EL (cell line): Measurements from ENCODE around the gene SPAG9.

Experiments used
- DNase-seq: peaks from one replicate; pipeline ENCODE4 v3.0.0-alpha.2; 2016

SPAG9 gene, protein sequence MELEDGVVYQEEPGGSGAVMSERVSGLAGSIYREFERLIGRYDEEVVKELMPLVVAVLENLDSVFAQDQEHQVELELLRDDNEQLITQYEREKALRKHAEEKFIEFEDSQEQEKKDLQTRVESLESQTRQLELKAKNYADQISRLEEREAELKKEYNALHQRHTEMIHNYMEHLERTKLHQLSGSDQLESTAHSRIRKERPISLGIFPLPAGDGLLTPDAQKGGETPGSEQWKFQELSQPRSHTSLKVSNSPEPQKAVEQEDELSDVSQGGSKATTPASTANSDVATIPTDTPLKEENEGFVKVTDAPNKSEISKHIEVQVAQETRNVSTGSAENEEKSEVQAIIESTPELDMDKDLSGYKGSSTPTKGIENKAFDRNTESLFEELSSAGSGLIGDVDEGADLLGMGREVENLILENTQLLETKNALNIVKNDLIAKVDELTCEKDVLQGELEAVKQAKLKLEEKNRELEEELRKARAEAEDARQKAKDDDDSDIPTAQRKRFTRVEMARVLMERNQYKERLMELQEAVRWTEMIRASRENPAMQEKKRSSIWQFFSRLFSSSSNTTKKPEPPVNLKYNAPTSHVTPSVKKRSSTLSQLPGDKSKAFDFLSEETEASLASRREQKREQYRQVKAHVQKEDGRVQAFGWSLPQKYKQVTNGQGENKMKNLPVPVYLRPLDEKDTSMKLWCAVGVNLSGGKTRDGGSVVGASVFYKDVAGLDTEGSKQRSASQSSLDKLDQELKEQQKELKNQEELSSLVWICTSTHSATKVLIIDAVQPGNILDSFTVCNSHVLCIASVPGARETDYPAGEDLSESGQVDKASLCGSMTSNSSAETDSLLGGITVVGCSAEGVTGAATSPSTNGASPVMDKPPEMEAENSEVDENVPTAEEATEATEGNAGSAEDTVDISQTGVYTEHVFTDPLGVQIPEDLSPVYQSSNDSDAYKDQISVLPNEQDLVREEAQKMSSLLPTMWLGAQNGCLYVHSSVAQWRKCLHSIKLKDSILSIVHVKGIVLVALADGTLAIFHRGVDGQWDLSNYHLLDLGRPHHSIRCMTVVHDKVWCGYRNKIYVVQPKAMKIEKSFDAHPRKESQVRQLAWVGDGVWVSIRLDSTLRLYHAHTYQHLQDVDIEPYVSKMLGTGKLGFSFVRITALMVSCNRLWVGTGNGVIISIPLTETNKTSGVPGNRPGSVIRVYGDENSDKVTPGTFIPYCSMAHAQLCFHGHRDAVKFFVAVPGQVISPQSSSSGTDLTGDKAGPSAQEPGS (N-terminal part only)

DNA sequence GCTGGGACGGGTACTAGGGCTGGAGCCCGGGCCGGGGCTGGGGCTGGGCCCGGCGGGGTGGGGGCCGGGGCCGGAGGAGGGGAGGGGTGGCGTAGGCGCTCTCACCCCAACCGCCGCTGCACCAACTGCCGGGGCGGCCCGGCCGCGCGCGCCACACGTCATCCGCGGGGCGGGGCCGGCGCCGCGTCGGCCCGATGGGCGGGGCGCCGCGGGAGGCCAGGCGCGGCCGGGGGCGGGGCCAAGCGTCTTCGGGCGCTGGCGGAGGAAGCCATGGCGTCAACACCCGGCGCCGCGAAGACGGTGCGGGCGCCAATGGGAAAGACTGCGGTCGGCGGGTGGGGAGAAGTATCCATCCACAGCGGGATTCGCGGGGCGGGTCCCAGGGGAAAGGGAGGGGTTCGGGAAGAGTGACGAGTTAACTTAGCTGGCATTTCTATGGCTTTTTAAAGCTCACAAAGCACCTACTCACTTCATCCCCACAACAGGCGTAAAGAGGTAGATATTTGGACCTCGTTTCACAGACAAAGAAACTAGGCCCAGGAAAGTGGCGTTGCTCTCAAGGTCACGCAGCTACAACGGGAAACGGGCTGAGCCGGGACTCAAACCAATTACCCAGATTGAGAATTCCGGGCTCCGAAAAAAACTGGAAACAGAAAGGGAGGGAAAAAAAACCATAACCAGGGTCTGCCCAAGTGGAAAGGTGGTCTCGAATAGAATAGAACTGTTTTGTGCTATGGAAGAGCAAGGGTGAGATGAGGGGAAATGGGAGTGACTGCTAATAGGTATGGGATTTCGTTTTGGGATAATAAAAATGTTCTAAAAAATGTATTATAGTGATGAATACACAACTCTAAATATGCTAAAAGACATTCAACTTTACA is at the start of gene SPAG9:
TSS of gene SPAG9 (minus strand) at position 130 of the 881 bp plus-strand sequence. CDS start 212 bp downstream, outside the sequence.
- DNase-seq: peak; percentile 97

DNA sequence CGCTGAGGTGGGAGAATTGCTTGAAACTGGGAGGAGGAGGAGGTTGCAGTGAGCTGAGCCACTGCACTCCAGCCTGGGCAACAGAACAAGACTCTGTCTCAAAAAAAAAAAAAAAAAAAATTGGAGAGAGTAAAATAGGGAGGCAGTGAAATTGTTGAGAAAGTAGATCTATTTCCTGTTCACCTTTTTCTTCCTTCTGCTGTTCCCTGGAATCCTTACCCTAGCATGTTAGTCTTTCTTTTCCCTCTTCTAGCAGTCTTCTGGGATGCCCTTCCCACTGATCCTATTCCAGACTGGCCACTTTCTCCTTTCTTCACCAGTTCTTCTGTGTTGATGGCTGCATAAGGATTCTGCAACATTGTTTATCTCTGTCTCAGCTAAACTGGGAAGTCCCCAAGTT is 48.7 kb upstream of the SPAG9 start:
- DNase-seq: peak; percentile 14

DNA sequence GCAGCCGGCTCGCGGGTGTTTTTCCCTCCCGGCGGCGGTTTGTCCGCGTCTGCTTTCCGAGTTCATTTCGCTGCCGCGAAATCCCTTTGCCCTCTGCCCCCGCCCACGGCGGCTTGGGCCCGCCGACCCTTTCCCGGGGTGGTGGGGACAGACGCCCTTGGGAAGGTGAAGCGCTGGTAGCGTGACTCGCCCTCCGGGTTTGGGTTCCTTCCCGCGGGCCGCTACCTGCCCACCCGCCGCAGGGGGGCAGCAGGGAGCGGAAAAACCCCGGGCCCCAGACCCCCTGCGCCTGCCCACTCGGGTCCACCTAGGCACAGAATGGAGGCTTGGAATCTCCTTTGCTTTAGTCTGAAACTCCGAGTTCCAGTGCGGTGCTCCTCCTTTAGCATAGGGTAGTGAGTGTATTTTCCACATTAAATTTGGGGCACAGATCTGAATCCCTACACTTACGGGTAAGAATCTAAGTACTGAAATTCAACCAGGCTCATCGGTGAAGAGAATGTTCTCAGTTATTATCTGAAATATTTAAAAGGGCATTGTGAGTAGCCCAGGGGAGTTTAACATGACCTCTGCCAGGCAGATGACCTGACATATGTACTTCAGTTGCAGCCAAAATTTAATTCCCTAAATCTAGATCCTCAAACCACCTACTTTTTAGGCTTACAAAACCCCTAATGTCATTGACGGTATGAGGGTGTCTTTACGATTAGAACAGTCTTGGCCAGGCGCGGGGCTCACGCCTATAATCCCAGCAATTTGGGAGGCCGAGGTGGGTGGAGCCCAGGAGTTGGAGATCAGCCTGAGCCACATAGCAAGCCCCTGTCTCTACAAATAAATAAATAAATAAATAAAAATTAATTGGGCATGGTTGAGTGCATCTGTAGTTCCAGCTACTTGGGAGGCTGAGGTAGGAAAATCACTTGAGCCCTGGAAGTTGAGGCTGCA is 46.6 kb upstream of the SPAG9 start:
- DNase-seq: peak; percentile 62

DNA sequence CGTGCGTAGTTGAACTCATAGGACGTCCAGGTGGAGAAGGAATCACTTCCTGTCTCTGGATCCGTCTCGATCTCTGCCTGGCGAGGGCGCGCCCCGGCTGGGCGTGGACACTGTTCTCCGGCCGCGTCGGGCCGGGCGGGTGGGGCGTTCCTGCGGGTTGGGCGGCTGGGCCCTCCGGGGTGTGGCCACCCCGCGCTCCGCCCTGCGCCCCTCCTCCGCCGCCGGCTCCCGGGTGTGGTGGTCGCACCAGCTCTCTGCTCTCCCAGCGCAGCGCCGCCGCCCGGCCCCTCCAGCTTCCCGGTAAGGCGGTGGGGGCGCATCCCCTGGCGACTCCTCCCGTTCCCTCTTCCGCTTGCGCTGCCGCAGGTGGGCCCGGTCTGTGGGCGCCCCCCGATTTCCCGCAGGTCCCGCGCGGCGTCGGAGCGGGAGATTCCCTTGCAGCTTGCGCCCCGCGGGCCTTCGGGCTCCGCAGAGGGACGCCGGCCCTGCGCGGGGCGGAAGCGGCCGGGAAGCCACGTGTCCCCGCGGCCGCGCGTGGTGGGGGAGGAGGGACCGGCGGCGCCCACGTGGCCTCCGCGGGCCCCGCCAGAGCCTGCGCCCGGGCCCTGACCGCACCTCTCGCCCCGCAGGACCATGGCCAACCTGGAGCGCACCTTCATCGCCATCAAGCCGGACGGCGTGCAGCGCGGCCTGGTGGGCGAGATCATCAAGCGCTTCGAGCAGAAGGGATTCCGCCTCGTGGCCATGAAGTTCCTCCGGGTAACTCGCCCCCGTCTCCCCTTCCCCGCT is 45.7 kb upstream of the SPAG9 start, which contains the start of gene NME2:
TSS of gene NME2 (plus strand) at position 214 of the 789 bp plus-strand sequence. CDS start at position 634, 420 bp downstream.
- peak; percentile 89 for DNase-seq

DNA sequence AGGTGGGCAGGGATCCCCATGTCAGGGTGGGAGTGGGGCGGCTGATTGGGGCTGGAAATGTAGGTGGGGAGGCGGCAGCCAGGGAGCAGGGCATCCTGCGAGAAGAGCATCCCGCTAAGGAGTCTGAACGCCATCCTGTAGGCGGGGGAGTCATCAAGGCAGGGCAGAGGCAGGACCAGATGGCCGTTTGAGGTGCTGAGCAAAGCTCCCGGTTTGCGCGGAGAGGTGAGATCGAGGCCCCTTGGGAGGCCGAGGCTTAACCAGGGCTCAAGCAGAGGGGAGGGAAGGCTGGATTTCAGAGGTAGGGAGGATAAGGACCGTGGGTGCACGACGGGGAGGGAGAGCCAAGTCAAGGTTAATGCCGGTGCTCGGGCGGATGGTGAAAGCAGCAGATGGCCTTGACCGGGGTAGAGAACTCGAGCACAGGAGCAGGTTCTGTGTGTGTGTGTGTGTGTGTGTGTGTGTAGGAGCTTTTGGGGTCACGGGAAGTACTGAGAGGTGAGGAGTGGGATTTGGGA is 45.1 kb upstream of the SPAG9 start:
- peak; percentile 35 for DNase-seq

DNA sequence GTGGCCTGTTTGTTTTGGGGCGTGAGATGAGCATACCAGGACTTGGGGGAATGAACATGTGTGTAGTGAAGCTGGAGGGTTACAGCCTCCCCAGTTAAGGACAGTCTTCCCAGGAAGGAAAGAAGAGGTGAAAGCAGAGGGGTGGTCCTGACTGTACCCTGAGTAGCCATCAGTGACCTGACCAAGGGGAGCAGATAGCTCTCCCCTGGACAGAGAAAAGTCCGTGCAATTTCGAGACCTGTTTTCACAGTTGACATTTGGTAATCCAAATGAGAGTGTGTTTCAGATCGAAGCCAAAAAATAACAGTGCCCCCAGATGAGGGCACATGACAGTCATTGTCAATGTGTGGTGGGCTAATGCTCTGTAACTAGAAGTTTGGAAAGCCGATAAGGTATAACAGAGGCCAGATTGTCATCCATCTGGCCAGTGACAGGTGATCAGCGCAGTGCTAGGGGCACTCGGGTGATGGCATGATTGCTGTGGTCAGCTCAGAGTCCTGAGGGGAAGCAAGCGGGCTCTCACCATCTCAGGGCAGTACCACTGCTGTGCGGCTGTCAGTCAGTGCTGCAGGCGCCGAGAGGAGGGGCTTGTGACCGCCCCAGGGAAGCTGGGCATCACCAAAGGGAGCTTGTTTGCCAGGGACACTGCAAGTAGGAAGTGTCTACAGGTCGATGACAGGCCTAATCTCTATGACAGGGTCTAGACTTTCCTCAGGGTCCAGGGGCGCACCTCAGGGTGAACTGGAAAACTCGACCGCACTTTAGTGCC is 44.4 kb upstream of the SPAG9 start:
- no peak for DNase-seq

DNA sequence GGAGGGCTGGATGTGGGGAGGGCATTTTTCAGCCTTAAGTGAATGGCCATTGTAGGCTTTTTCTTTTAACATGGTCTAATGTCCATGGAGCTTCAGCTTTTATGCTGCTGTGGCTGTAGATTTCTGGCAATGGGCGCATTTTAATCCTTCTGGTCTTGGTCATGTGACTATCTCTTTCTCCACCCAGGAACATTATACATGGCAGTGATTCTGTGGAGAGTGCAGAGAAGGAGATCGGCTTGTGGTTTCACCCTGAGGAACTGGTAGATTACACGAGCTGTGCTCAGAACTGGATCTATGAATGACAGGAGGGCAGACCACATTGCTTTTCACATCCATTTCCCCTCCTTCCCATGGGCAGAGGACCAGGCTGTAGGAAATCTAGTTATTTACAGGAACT is 40.9 kb upstream of the SPAG9 start:
- DNase-seq: no peak

DNA sequence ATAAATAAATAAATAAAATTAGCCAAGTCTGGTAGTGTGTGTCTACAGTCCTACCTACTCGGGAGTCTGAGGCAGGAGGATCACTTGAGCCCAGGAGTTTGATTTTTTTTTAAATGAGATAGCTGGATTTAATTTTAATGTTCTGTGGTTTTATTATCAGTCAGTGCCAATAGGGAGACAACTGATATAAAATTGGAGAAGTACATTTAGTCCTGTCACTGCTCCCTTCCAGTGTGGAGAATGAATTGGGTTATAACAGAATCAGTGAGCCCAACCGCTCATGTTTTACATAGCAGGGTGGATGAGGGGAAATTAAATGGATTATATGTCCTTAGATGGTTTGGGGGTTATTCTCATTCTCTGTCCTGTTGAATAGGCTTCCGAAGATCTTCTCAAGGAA is 38.9 kb upstream of the SPAG9 start:
- no peak for DNase-seq

DNA sequence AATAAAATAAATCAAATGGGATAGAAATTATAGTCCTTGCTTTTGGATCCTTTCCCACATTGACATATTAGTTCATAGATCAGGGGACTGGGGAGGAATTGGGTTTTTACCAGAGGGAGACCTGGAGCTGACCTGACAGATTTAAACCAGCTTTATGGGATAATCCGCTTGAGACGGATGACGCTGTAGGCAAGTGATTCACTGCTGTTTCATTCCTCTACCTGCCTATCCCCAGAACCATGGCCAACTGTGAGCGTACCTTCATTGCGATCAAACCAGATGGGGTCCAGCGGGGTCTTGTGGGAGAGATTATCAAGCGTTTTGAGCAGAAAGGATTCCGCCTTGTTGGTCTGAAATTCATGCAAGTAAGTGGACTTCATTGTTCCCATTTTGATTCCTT is 34.7 kb upstream of the SPAG9 start:
- DNase-seq: no peak

DNA sequence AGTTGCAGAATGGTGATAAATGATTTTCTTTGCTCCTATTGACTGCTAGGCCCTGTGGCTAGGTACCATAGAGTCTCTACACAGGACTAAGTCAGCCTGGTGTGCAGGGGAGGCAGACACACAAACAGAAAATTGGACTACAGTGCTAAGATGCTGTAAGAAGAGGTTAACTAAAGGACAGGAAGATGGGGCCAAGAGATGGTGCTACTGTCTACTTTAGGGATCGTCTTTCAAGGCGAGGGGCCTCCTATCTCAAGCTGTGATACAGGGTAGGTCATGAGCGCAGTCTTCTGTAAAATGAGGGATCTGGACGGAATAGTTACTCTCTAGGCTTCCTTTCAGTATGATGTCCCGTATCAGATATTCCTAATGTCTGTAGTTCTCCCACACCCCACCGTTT is 33.5 kb upstream of the SPAG9 start:
- DNase-seq: peak; percentile 25

DNA sequence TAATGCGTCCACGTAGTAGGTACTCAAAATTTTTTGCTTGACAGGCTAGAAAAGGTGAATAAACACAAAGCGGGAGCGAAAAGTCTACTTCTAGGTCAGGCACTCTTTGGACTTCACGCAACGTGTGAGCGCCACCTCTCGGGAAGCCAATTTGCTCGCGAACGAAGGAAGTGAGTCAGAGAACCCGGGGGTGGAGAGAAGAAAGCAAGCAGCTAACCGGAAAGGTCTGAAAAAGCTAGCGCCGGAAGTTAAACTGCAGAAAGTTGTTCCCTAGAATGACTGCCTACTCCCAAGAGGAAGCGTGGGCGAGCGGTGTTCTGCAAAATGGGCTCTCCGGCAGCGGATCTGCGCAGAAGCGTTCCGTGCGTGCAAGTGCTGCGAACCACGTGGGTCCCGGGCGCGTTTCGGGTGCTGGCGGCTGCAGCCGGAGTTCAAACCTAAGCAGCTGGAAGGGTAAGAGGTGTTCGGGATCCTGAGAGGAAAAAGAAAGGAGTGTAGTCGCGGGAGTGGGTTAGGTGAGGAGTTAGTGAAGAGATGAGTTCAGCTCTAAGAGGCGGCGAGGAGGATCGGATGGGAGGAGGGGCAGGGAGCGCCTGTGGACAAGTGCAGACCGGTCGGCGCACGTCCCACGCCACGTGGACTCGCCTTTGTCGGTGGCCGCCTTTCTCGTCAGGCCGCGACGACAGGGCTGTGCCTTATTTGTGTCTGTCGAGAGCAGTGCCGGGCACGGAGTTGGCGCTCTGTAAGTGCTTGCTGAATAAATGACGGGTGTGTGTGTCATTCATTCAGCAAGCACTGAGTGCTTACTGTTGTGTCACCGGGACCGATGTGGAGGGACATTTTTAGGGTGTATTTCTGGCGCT is 32.8 kb upstream of the SPAG9 start, which contains the start of gene NME1:
TSS of gene NME1 (plus strand) at position 350 of the 863 bp plus-strand sequence. CDS start 2,096 bp downstream, outside the sequence.
- DNase-seq: peak; percentile 100

DNA sequence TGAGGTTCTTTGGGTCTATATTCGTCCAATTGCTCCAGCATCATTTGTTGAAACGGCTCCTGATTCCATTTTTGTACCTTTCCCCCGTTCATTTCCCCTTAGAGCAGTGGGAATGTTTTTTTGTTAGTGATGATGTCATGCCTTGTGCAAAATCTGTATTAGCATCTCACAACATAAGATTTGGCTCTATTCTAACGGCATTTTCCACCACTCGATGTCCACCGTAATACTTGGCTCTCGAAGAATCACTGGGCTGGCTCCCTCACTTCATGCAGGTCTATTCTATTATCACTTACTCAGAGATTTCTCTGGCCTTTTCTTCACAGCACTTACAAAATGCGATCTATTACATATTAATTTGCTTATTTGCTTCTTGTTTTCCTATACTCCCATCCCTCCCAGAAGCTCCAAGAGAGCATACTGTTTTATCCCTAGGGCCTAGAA is 32.1 kb upstream of the SPAG9 start:
- peak; percentile 44 for DNase-seq

DNA sequence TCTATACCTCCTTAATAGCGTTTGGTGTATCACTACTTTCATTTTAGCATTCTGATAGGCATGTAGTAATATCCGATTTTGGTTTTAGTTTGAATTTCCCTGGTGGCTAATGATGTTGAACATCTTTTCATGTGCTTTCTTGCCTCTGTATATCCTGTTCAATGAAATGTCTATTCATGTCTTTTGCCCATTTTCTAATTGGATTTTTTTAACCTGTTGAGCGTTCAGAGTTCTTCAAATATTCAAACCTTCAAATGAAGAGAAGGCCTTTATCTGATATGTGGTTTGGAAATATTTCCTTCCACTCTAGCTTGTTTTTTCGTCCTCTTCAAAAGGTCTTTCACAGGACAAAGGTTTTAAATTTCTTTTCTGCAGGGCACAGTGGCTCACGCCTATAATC is 30.3 kb upstream of the SPAG9 start:
- no peak for DNase-seq

DNA sequence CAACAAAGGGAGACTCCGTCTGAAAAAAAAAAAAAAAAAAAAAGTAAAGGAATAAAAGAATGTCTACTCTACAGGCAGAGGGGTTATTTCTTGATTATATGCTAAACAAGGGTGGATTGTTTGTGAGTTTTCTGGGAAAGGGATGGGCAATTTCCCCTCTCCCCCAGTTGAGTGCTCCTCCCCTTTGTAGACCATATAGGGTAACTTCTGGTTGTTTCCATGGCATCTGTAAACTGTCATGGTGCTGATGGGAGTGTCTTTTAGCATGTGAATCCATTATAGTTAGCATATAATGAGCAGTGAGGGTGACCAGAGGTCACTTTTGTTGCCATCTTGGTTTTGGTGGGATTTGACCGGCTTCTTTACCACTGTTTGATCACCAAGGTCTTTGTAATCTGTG is 28.5 kb upstream of the SPAG9 start:
- no peak for DNase-seq

DNA sequence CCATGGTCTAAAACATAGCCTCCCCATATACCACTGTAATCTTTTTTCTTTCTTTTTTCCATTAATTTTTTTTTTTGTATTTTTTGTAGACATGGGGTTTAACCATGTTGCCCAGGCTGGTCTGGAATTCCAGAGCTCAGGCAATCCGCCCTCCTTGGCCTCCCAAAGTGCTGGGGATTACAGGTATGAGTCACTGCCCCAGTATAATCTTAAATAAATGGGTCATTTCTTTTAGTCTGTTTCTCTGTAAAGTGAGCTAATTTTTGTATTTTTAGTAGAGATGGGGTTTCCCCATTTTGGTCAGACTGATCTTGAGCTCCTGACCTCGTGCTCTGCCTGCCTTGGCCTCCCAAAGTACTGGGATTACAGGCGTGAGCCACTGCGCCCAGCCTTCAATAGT is 27.0 kb upstream of the SPAG9 start:
- DNase-seq: peak; percentile 45

DNA sequence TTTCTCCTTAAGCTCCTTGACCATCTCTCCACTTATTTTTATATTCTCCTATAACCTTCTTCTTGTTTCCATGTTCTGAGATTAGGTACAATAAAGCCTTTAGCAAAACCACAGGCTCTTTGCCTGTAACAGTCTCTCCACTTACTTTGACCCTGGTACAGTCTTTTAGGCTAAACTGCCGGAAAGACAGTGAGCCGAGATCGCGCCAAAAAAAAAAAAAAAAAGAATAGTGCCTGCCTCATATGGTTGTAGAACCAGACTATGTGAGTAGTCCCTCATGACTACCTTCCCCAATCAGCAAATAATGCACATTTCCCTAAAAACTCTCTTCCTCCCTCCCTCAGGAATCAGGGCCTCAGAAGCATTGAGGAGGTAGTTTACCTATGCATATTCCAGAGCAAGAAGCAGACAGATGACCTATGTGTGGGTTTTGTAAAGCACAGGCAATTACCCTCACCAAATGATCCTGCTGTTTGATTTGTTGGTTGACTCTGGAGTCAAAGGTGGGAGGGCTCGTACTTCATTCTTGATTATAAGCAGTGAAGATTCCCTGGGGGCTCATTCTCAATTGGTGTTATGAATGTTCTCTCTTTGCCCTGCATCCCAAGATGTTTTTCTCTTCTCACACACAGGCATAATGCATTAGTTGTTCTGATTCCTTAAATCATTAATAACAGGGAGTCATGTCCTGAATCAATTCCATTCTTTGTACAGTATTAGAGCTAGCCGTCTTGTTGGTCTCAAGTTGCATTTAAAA is 23.8 kb upstream of the SPAG9 start:
- DNase-seq: no peak

DNA sequence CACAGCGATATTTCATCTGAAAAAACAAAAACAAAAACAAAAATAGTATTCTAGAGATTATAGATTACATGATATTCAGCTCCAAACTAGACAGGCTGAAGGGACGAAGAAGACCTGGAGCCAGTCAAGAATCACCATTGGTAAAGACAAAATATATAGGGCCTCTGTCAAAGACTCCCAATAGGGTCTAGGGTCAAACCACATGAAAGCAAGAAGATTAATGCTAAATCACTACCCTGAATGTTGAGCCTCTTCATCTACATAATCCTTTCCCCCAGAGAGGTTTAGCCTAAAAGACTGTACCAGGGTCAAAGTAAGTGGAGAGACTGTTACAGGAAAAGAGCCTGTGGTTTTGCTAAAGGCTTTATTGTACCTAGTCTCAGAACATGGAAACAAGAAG is 21.9 kb upstream of the SPAG9 start:
- no peak for DNase-seq
